Duodenal mucosa (tissue), 2 donors: Measurements from ENCODE around the gene RAB31.

Experiments
- H3K27ac ChIP-seq: one replicate; pipeline ENCODE4 v1.7.0; 2013; ENCODE audit warnings: low read depth, low read length
- H3K27me3 ChIP-seq, 2 donors: one replicate each; pipeline ENCODE4 v1.7.0; 2013; ENCODE audit warnings: low read length in 2 of 2, control low read depth in 1 of 2; ENCODE audit not compliant: insufficient read depth in 2 of 2, control insufficient read depth in 1 of 2
- H3K36me3 ChIP-seq, 2 donors: one replicate each; pipeline ENCODE4 v1.7.0; 2013; ENCODE audit warnings: low read length in 2 of 2, control low read depth in 1 of 2; ENCODE audit not compliant: insufficient read depth in 2 of 2, control insufficient read depth in 1 of 2
- H3K4me1 ChIP-seq, 2 donors: one replicate each; pipeline ENCODE4 v1.7.0; 2013; ENCODE audit warnings: low read length in 2 of 2, control low read depth in 1 of 2; ENCODE audit not compliant: insufficient read depth in 2 of 2, control insufficient read depth in 1 of 2
- H3K4me3 ChIP-seq, 2 donors: one replicate each; pipeline ENCODE4 v1.7.0; 2013; ENCODE audit warnings: low read length in 2 of 2, low read depth in 1 of 2
- H3K9ac ChIP-seq, 2 donors: one replicate each; pipeline ENCODE4 v1.7.0; 2013; ENCODE audit warnings: low read length in 2 of 2, low read depth in 1 of 2
- H3K9me3 ChIP-seq, 2 donors: one replicate each; pipeline ENCODE4 v1.7.0; 2013; ENCODE audit warnings: low read length in 2 of 2, control low read depth in 1 of 2; ENCODE audit not compliant: control insufficient read depth in 1 of 2

RAB31 gene

GRCh38 chr18:9743200-9744016 is 35.3 kb downstream of the RAB31 start:
- H3K4me1 ChIP-seq: peaks cover 2 to 13% of the 10 kb centered on the region in 2 donors
- H3K4me3 ChIP-seq: no peak overlapping the region
- H3K9ac ChIP-seq: no peak overlapping the region
- no peak overlapping the region for H3K27ac ChIP-seq
- no peaks in the 10 kb centered on the region for H3K36me3 ChIP-seq
- H3K9me3 ChIP-seq: no peaks in the 10 kb centered on the region
- no peaks in the 10 kb centered on the region for H3K27me3 ChIP-seq

GRCh38 chr18:9746958-9747357 is 38.9 kb downstream of the RAB31 start:
- Histone ChIP-seq H3K27me3 (no peaks in the 10 kb centered on the region), H3K9me3 (no peaks in the 10 kb centered on the region), H3K36me3 (no peaks in the 10 kb centered on the region), H3K4me1 (peaks cover 2 to 13% of the 10 kb centered on the region in 2 donors), H3K4me3 (no peak overlapping the region), H3K9ac (no peak overlapping the region), H3K27ac (no peak overlapping the region)

- no peaks in the 10 kb centered on the region for H3K27me3 ChIP-seq
- H3K4me3 ChIP-seq: no peak overlapping the region
- peaks cover 0 to under 1% of the 10 kb centered on the region in 2 donors for H3K4me1 ChIP-seq
- no peaks in the 10 kb centered on the region for H3K9me3 ChIP-seq
- H3K36me3 ChIP-seq: no peaks in the 10 kb centered on the region
- no peak overlapping the region for H3K27ac ChIP-seq
- H3K9ac ChIP-seq: no peak overlapping the region
These were observed 41.5 kb downstream of the RAB31 start for GRCh38 chr18:9749611-9750010.

- Histone ChIP-seq H3K27ac (no peak overlapping the region), H3K4me1 (no peaks in the 10 kb centered on the region), H3K9ac (no peak overlapping the region), H3K27me3 (no peaks in the 10 kb centered on the region), H3K4me3 (no peak overlapping the region), H3K9me3 (no peaks in the 10 kb centered on the region), H3K36me3 (no peaks in the 10 kb centered on the region)
These were observed 42.0 kb downstream of the RAB31 start for GRCh38 chr18:9750112-9750511.

- Histone ChIP-seq H3K4me3 (no peak overlapping the region), H3K27ac (no peak overlapping the region), H3K4me1 (no peaks in the 10 kb centered on the region), H3K27me3 (no peaks in the 10 kb centered on the region), H3K9me3 (no peaks in the 10 kb centered on the region), H3K9ac (no peak overlapping the region), H3K36me3 (no peaks in the 10 kb centered on the region)
These were observed 42.7 kb downstream of the RAB31 start for GRCh38 chr18:9750606-9751304.

- H3K36me3 ChIP-seq: no peaks in the 10 kb centered on the region
- H3K4me3 ChIP-seq: no peak overlapping the region
- H3K4me1 ChIP-seq: peaks cover 0 to 4% of the 10 kb centered on the region in 2 donors
- H3K27ac ChIP-seq: no peak overlapping the region
- H3K9me3 ChIP-seq: no peaks in the 10 kb centered on the region
- no peak overlapping the region for H3K9ac ChIP-seq
- no peaks in the 10 kb centered on the region for H3K27me3 ChIP-seq
These were observed 43.4 kb downstream of the RAB31 start for GRCh38 chr18:9751371-9752031.

GRCh38 chr18:9753846-9754245 is 45.7 kb downstream of the RAB31 start:
- H3K36me3 ChIP-seq: no peaks in the 10 kb centered on the region
- H3K27ac ChIP-seq: no peak overlapping the region
- no peaks in the 10 kb centered on the region for H3K9me3 ChIP-seq
- H3K9ac ChIP-seq: no peak overlapping the region
- H3K27me3 ChIP-seq: no peaks in the 10 kb centered on the region
- peaks cover 0 to 8% of the 10 kb centered on the region in 2 donors for H3K4me1 ChIP-seq
- H3K4me3 ChIP-seq: no peak overlapping the region

- no peak overlapping the region for H3K4me3 ChIP-seq
- peaks cover 0 to 8% of the 10 kb centered on the region in 2 donors for H3K4me1 ChIP-seq
- H3K9me3 ChIP-seq: no peaks in the 10 kb centered on the region
- no peaks in the 10 kb centered on the region for H3K27me3 ChIP-seq
- no peaks in the 10 kb centered on the region for H3K36me3 ChIP-seq
- no peak overlapping the region for H3K27ac ChIP-seq
- no peak overlapping the region for H3K9ac ChIP-seq
These were observed 47.0 kb downstream of the RAB31 start for GRCh38 chr18:9755110-9755509.

GRCh38 chr18:9755615-9756014 is 47.5 kb downstream of the RAB31 start:
- no peak overlapping the region for H3K4me3 ChIP-seq
- H3K27ac ChIP-seq: no peak overlapping the region

More at GRCh38 chr18:9755615-9756014, 47.5 kb downstream of the RAB31 start:
- peaks cover 0 to 8% of the 10 kb centered on the region in 2 donors for H3K4me1 ChIP-seq
- no peaks in the 10 kb centered on the region for H3K27me3 ChIP-seq
- H3K9me3 ChIP-seq: no peaks in the 10 kb centered on the region
- H3K36me3 ChIP-seq: no peaks in the 10 kb centered on the region
- no peak overlapping the region for H3K9ac ChIP-seq
